K562 (cell line): ENCODE results near the gene APOC4. TPM values are rescaled to one million over a fixed set of nuclear protein-coding genes. Genes with fewer than 3 reads are reported as not detected.
A peak's percentile ranks its signal among the peaks of the same experiment; 100 is the strongest.

Experiments
- ATF3 ChIP-seq, 2 experiments: fragments of 450-650 bp in 1 of 2; sonication (generic) in 1 of 2; formaldehyde crosslinking in 1 of 2; IDR thresholded peaks in 1 of 2; conservative IDR thresholded peaks in 1 of 2; 2 replicates each; pipeline versions ENCODE4 v1.6.1 to v1.8.1; 2016 to 2023; ENCODE audit warnings: mild to moderate bottlenecking in 2 of 2, moderate library complexity in 2 of 2, inconsistent platforms in 1 of 2, missing genetic modification reagents in 1 of 2
- ATF4 ChIP-seq: fragments of 450-650 bp; formaldehyde crosslinking; IDR thresholded peaks from 2 replicates; pipeline ENCODE4 v1.4.0; 2022; ENCODE audit warnings: mild to moderate bottlenecking, moderate library complexity
- BRD9 ChIP-seq: fragments of 450-650 bp; IDR thresholded peaks from 2 replicates; pipeline ENCODE4 v1.6.1; 2018; ENCODE audit warnings: low read depth; ENCODE audit not compliant: partially characterized antibody
- CTCFL ChIP-seq: IDR thresholded peaks from 2 replicates; pipeline ENCODE4 v1.6.1; 2011; ENCODE audit warnings: borderline replicate concordance, low read depth, mild to moderate bottlenecking, moderate library complexity, low read length; ENCODE audit not compliant: insufficient read depth, poor library complexity, severe bottlenecking
- MAX ChIP-seq: sonication (generic); formaldehyde crosslinking; IDR thresholded peaks from 2 replicates; pipeline ENCODE4 v1.9.0; 2022; ENCODE audit warnings: mild to moderate bottlenecking, missing genetic modification reagents
- PREB ChIP-seq: sonication (generic); formaldehyde crosslinking; IDR thresholded peaks from 2 replicates; pipeline ENCODE4 v1.8.1; 2023; ENCODE audit warnings: mild to moderate bottlenecking, missing genetic modification reagents
- RBM39 ChIP-seq: fragments of 200-400 bp; formaldehyde crosslinking; optimal IDR thresholded peaks from 2 replicates; pipeline ENCODE3; 2018; ENCODE audit warnings: low read depth, low read length
- RCOR1 ChIP-seq, 2 experiments: IDR thresholded peaks; 2 replicates each; pipeline ENCODE4 v1.6.1; 2012; ENCODE audit warnings: low read depth in 2 of 2, low read length in 2 of 2, borderline replicate concordance in 1 of 2, improper control_type of control experiment in 1 of 2
- STAG1 ChIP-seq: sonication (generic); formaldehyde crosslinking; IDR thresholded peaks from 2 replicates; pipeline ENCODE4 v1.5.0; 2020; ENCODE audit warnings: missing genetic modification reagents, borderline replicate concordance
- XRCC3 ChIP-seq: fragments of 450-650 bp; IDR thresholded peaks from 2 replicates; pipeline ENCODE4 v1.6.1; 2017; ENCODE audit warnings: mild to moderate bottlenecking, moderate library complexity
- ZNF316 ChIP-seq: fragments of 450-650 bp; IDR thresholded peaks from 2 replicates; pipeline ENCODE4 v1.6.1; 2016
- ZZZ3 ChIP-seq: fragments of 450-650 bp; IDR thresholded peaks from 2 replicates; pipeline ENCODE4 v1.6.1; 2016; ENCODE audit warnings: antibody characterized with exemption, mild to moderate bottlenecking, moderate library complexity
- polyA plus RNA-seq, 8 experiments: library from polyadenylated mRNA; depleted of rRNA in 4 of 8; stranded (reverse) in 5 of 8; unstranded in 3 of 8; fragments of >200 nt; fragmentation: Nextera tagmentation in 2 of 8; fragmentation: Illumina TruSeq in 1 of 8; extraction: Ambion mirVana in 2 of 8; extraction: Trizol in 1 of 8; gene quantifications; 2 replicates each; pipeline versions ENCODE4 v1.2.1 to v1.2.3, GENCODE V29; 2011 to 2014; ENCODE audit warnings: inconsistent platforms in 1 of 8, missing spikeins in 1 of 8
- total RNA-seq, 7 experiments: library from RNA; depleted of rRNA in 6 of 7; stranded (reverse); fragments of >200 nt in 6 of 7; fragmentation: Illumina TruSeq in 2 of 7; extraction: Trizol in 2 of 7; gene quantifications; 2 replicates each; pipeline versions ENCODE4 v1.2.1 to v1.2.3, GENCODE V29; 2011 to 2021; ENCODE audit warnings: low replicate concordance in 1 of 7

Gene APOC4
- total and polyA plus RNA-seq, 9 of the 15 experiments (the other 6 are each of a cell fraction or from before 2014, with no cell fraction given) = 0.46 TPM; not detected in 8

- TF ChIP-seq ZZZ3 (no peak), CTCFL (peak; percentile 58), XRCC3 (no peak), ZNF316 (no peak), BRD9 (peak; percentile 58), PREB (CRISPR knock-in tag) (no peak), STAG1 (no peak), RCOR1 (IDR thresholded peaks at IDR 0.05; ENCODE audit: borderline replicate concordance in 1 of 2, low read depth in 2 of 2, low read length in 2 of 2) (peak in 1 of 2 experiments; percentile 60; a peak in 1 of 4 replicates), ATF3 (IDR thresholded peaks at IDR 0.05) (no peak), ATF3 (CRISPR knock-in tag; conservative IDR thresholded peaks at IDR 0.05) (no peak), RBM39 (no peak), ATF4 (no peak), MAX (CRISPR knock-in tag) (no peak)
Measured at GRCh38 chr19:44951179-44952159, 9.4 kb downstream of the APOC4 start (continued).
